Stimulated activated CD4-positive, alpha-beta T cell treated with anti-CD3 and anti-CD28 coated beads, Interleukin-15, amount 100 ng/mL, for 1 hour (primary cell): ENCODE measurements around the gene LY6G6D.

Source experiments
- DNase-seq, 2 donors: peaks; one replicate each; pipeline ENCODE4 v3.0.0-alpha.2; 2020; ENCODE audit warnings: low read depth in 1 of 2, low spot score in 1 of 2

The LY6G6D gene

GRCh38 chr6:31762356-31762755, 47.2 kb downstream of the LY6G6D start, which contains the start of gene SAPCD1:
Gene SAPCD1, plus strand, starts transcription at chr6:31762656. Its CDS starts 399 bp downstream, at chr6:31763055.
- DNase-seq: no peak

GRCh38 chr6:31762878-31763618, 47.9 kb downstream of the LY6G6D start:
- no peak for DNase-seq

- DNase-seq: no peak
These were observed 48.4 kb downstream of the LY6G6D start for GRCh38 chr6:31763619-31763940.

GRCh38 chr6:31764198-31764597, 49.0 kb downstream of the LY6G6D start:
- no peak for DNase-seq

GRCh38 chr6:31765559-31765909, 50.4 kb downstream of the LY6G6D start:
- DNase-seq: no peak

GRCh38 chr6:31765910-31766794, 51.0 kb downstream of the LY6G6D start:
- no peak for DNase-seq

- DNase-seq: no peak
These were observed 52.0 kb downstream of the LY6G6D start for GRCh38 chr6:31767096-31767645.
